HepG2 (cell line): ENCODE measurements around the gene LMAN2. TPM values are rescaled to one million over a fixed set of nuclear protein-coding genes. Genes with fewer than 3 reads are reported as not detected.

Source experiments
- CBX2 ChIP-seq, 2 experiments: fragments of 200-600 bp in 1 of 2; sonication (generic); formaldehyde crosslinking in 1 of 2; IDR thresholded peaks; 2 replicates each; pipeline versions ENCODE4 v1.7.0 to v1.8.1; 2018 to 2022; ENCODE audit warnings: low read depth in 2 of 2, low read length in 1 of 2, mild to moderate bottlenecking in 1 of 2, missing genetic modification reagents in 1 of 2
- CTCF ChIP-seq: sonication (generic); formaldehyde crosslinking; IDR thresholded peaks from 2 replicates; pipeline ENCODE4 v1.5.0; 2020; ENCODE audit warnings: mild to moderate bottlenecking, missing genetic modification reagents, moderate library complexity
- DDIT3 ChIP-seq: sonication (generic); formaldehyde crosslinking; IDR thresholded peaks from 2 replicates; pipeline ENCODE4 v1.4.0; 2020; ENCODE audit warnings: mild to moderate bottlenecking, missing genetic modification reagents
- FOSL2 ChIP-seq: sonication (generic); formaldehyde crosslinking; IDR thresholded peaks from 2 replicates; pipeline ENCODE4 v1.4.0; 2020; ENCODE audit warnings: missing genetic modification reagents
- JUNB ChIP-seq: sonication (generic); formaldehyde crosslinking; IDR thresholded peaks from 2 replicates; pipeline ENCODE4 v1.8.0; 2022; ENCODE audit warnings: missing genetic modification reagents, mild to moderate bottlenecking, borderline replicate concordance
- KAT8 ChIP-seq: IDR thresholded peaks from 2 replicates; pipeline ENCODE4 v1.6.1; 2016; ENCODE audit warnings: missing genetic modification reagents, missing compliant biosample characterization
- KDM1A ChIP-seq: IDR thresholded peaks from 2 replicates; pipeline ENCODE4 v1.6.1; 2016; ENCODE audit warnings: missing compliant biosample characterization
- KDM3A ChIP-seq: IDR thresholded peaks from 2 replicates; pipeline ENCODE4 v1.6.1; 2018; ENCODE audit warnings: low read depth, missing compliant biosample characterization
- KDM5B ChIP-seq: sonication (generic); formaldehyde crosslinking; IDR thresholded peaks from 2 replicates; pipeline ENCODE4 v1.4.0; 2020; ENCODE audit warnings: missing genetic modification reagents, mild to moderate bottlenecking, borderline replicate concordance
- MEIS1 ChIP-seq: sonication (generic); formaldehyde crosslinking; IDR thresholded peaks from 2 replicates; pipeline ENCODE4 v1.9.0; 2021; ENCODE audit warnings: mild to moderate bottlenecking, missing genetic modification reagents, moderate library complexity, borderline replicate concordance
- MTA3 ChIP-seq: sonication (generic); formaldehyde crosslinking; IDR thresholded peaks from 2 replicates; pipeline ENCODE4 v1.4.0; 2020; ENCODE audit warnings: missing genetic modification reagents
- NONO ChIP-seq, 2 experiments: fragments of 450-650 bp in 1 of 2; sonication (generic) in 1 of 2; formaldehyde crosslinking in 1 of 2; IDR thresholded peaks in 1 of 2; conservative IDR thresholded peaks in 1 of 2; 2 replicates each; pipeline versions ENCODE4 v1.6.1 to v1.8.0; 2017 to 2022; ENCODE audit warnings: mild to moderate bottlenecking in 1 of 2, missing genetic modification reagents in 1 of 2, moderate library complexity in 1 of 2
- NR1H2 ChIP-seq: sonication (generic); formaldehyde crosslinking; IDR thresholded peaks from 2 replicates; pipeline ENCODE4 v1.8.1; 2022; ENCODE audit warnings: low read depth, missing genetic modification reagents, borderline replicate concordance
- REST ChIP-seq, 2 experiments: IDR thresholded peaks; 2 replicates each; pipeline ENCODE4 v1.6.1; 2011 to 2012; ENCODE audit warnings: low read length in 2 of 2, borderline replicate concordance in 1 of 2, low read depth in 1 of 2, mild to moderate bottlenecking in 1 of 2, moderate library complexity in 1 of 2
- THAP8 ChIP-seq: sonication (generic); formaldehyde crosslinking; IDR thresholded peaks from 2 replicates; pipeline ENCODE4 v1.5.1; 2020; ENCODE audit warnings: missing genetic modification reagents, mild to moderate bottlenecking, borderline replicate concordance
- ZIK1 ChIP-seq: sonication (generic); formaldehyde crosslinking; IDR thresholded peaks from 2 replicates; pipeline ENCODE4 v1.5.0; 2020; ENCODE audit warnings: mild to moderate bottlenecking, low read depth, missing genetic modification reagents, borderline replicate concordance
- ZNF770 ChIP-seq: sonication (generic); formaldehyde crosslinking; IDR thresholded peaks from 2 replicates; pipeline ENCODE4 v1.5.0; 2020; ENCODE audit warnings: mild to moderate bottlenecking, missing genetic modification reagents
- ZNF780A ChIP-seq: sonication (generic); formaldehyde crosslinking; IDR thresholded peaks from 2 replicates; pipeline ENCODE4 v1.8.0; 2022; ENCODE audit warnings: mild to moderate bottlenecking, missing genetic modification reagents, moderate library complexity
- ZNF781 ChIP-seq: sonication (generic); formaldehyde crosslinking; IDR thresholded peaks from 2 replicates; pipeline ENCODE4 v1.5.1; 2020; ENCODE audit warnings: borderline replicate concordance, mild to moderate bottlenecking, missing genetic modification reagents; ENCODE audit errors: not compliant biosample characterization
- ZNF816 ChIP-seq: sonication (generic); formaldehyde crosslinking; IDR thresholded peaks from 2 replicates; pipeline ENCODE4 v1.8.0; 2022; ENCODE audit warnings: missing genetic modification reagents, mild to moderate bottlenecking, borderline replicate concordance
- polyA plus RNA-seq, 8 experiments: library from polyadenylated mRNA; depleted of rRNA in 3 of 8; stranded (reverse) in 7 of 8; unstranded in 1 of 8; fragments of >200 nt; fragmentation: Illumina TruSeq in 4 of 8; extraction: Trizol in 4 of 8; gene quantifications; 2 replicates each; pipeline versions ENCODE4 v1.2.1 to v1.2.3, GENCODE V29; 2011 to 2016; ENCODE audit warnings: low read depth in 4 of 8, missing spikeins in 1 of 8, mixed read lengths in 1 of 8; ENCODE audit not compliant: insufficient read depth in 1 of 8
- total RNA-seq, 5 experiments: library from RNA; depleted of rRNA; stranded (reverse); fragments of >200 nt; fragmentation: Illumina TruSeq; extraction: Trizol; gene quantifications; 2 replicates each; pipeline ENCODE4 v1.2.3, GENCODE V29; 2016; ENCODE audit warnings: low read depth in 1 of 5

Gene LMAN2
- total and polyA plus RNA-seq, 2 of the 13 experiments (the other 11 are each of a cell fraction or from before 2014, with no cell fraction given): 191 to 197 TPM

- no peak for TF ChIP-seq KDM5B (CRISPR knock-in tag)
- no peak for TF ChIP-seq ZNF781 (CRISPR knock-in tag)
- TF ChIP-seq JUNB: no peak
- TF ChIP-seq CBX2 (IDR thresholded peaks at IDR 0.05; ENCODE audit: low read depth, low read length): no peak
- no peak for TF ChIP-seq CBX2 (CRISPR knock-in tag; IDR thresholded peaks at IDR 0.05; ENCODE audit: low read depth)
- no peak for TF ChIP-seq KDM1A (CRISPR knock-in tag)
- no peak for TF ChIP-seq MEIS1 (CRISPR knock-in tag)
- no peak for TF ChIP-seq ZNF816 (CRISPR knock-in tag)
- peak; percentile 65 for TF ChIP-seq KAT8
- TF ChIP-seq NONO (IDR thresholded peaks at IDR 0.05): no peak
- TF ChIP-seq NONO (CRISPR knock-in tag; conservative IDR thresholded peaks at IDR 0.05): peak; percentile 81
- TF ChIP-seq NR1H2 (CRISPR knock-in tag): no peak
- no peak for TF ChIP-seq ZNF780A (CRISPR knock-in tag)
- TF ChIP-seq CTCF (CRISPR knock-in tag): peak; percentile 92
- 0 out of 2 replicates have a peak, but pooled peaks have one; percentile 28 for TF ChIP-seq THAP8
- TF ChIP-seq MTA3 (CRISPR knock-in tag): no peak
- TF ChIP-seq FOSL2 (CRISPR knock-in tag): peak; percentile 46; the same call in 1 of the 2 replicates
- TF ChIP-seq ZNF770 (CRISPR knock-in tag): no peak
- TF ChIP-seq DDIT3 (CRISPR knock-in tag): no peak
- no peak for TF ChIP-seq REST (IDR thresholded peaks at IDR 0.05; ENCODE audit: borderline replicate concordance in 1 of 2, low read depth in 1 of 2, low read length in 2 of 2)
- peak; percentile 34; the same call in 1 of the 2 replicates for TF ChIP-seq KDM3A (CRISPR knock-in tag)
- no peak for TF ChIP-seq ZIK1 (CRISPR knock-in tag)
These were observed 19.1 kb upstream of the LMAN2 start (continued) for GRCh38 chr5:177370488-177371119.
